OCI-LY7 (cell line): Measurements from ENCODE around the gene CCDC27. TPM values are rescaled to one million over a fixed set of nuclear protein-coding genes. Genes with fewer than 3 reads are reported as not detected.

Experiments used
- Bru-seq: library from RNA; stranded (reverse); fragments of 400-500 nt; gene quantifications from one replicate; lab custom pipeline; 2021; lab: Mats Ljungman, UMichigan
- BruChase-seq, 2 experiments: library from RNA; stranded (reverse); fragments of 400-500 nt; gene quantifications; one replicate each; lab custom pipeline; 2021; lab: Mats Ljungman, UMichigan
- BruUV-seq: library from RNA; stranded (reverse); fragments of 400-500 nt; replicated peaks from 2 replicates; lab custom pipeline; 2021; lab: Mats Ljungman, UMichigan
- CTCF ChIA-PET: fragments of 300-600 bp; sonication (Branson Sonifier 250); formaldehyde crosslinking; loops from one replicate; lab custom pipeline; 2022; ENCODE audit warnings: antibody characterized with exemption; ENCODE audit not compliant: unreplicated experiment; lab: Charles Lee
- POLR2A ChIA-PET: fragments of 300-600 bp; sonication (Branson Sonifier 250); formaldehyde crosslinking; loops from one replicate; lab custom pipeline; 2022; ENCODE audit warnings: antibody characterized with exemption; lab: Charles Lee
- DNase-seq: peaks from one replicate; pipeline ENCODE4 v3.0.0-alpha.2; 2015; ENCODE audit warnings: low spot score
- H2AFZ ChIP-seq: fragments of 200-600 bp; sonication (generic), shearing (Covaris generic); 2 replicates; pipeline ENCODE4 v1.6.1; 2014; ENCODE audit warnings: mild to moderate bottlenecking, antibody characterized with exemption, low read length, moderate library complexity
- H3K27ac ChIP-seq: fragments of 200-600 bp; sonication (generic); 2 replicates; pipeline ENCODE4 v1.5.1; 2014; ENCODE audit warnings: mixed run types, low read depth, mild to moderate bottlenecking, moderate library complexity, low read length, inconsistent platforms; ENCODE audit not compliant: poor library complexity, severe bottlenecking
- H3K36me3 ChIP-seq: fragments of 200-600 bp; sonication (generic); 2 replicates; pipeline ENCODE4 v1.6.1; 2014; ENCODE audit warnings: mild to moderate bottlenecking, antibody characterized with exemption, low read length, moderate library complexity, mixed read lengths; ENCODE audit not compliant: insufficient read depth
- H3K4me1 ChIP-seq: fragments of 200-600 bp; sonication (generic); 2 replicates; pipeline ENCODE4 v1.5.1; 2014; ENCODE audit warnings: mild to moderate bottlenecking, low read length; ENCODE audit not compliant: insufficient read depth, poor library complexity, severe bottlenecking
- H3K4me2 ChIP-seq: fragments of 200-600 bp; sonication (generic); 2 replicates; pipeline ENCODE4 v1.6.1; 2014; ENCODE audit warnings: mild to moderate bottlenecking, low read length
- H3K4me3 ChIP-seq: fragments of 200-600 bp; sonication (generic); 2 replicates; pipeline ENCODE4 v1.5.1; 2014; ENCODE audit warnings: mild to moderate bottlenecking, low read depth, low read length; ENCODE audit not compliant: poor library complexity, severe bottlenecking
- H3K79me2 ChIP-seq: fragments of 200-600 bp; sonication (generic); 2 replicates; pipeline ENCODE4 v1.6.1; 2016; ENCODE audit warnings: low read depth, mild to moderate bottlenecking, low read length, moderate library complexity, mixed read lengths; ENCODE audit not compliant: insufficient read depth
- H3K9me2 ChIP-seq: fragments of 200-600 bp; sonication (generic); 2 replicates; pipeline ENCODE4 v1.6.1; 2016; ENCODE audit warnings: mild to moderate bottlenecking, low read length, mixed read lengths; ENCODE audit not compliant: insufficient read depth
- H3K9me3 ChIP-seq: fragments of 200-600 bp; sonication (generic); 2 replicates; pipeline ENCODE4 v1.6.1; 2014; ENCODE audit warnings: mild to moderate bottlenecking, mixed run types, low read length, mixed read lengths
- H4K20me1 ChIP-seq: fragments of 200-600 bp; sonication (generic); 2 replicates; pipeline ENCODE4 v1.6.1; 2014; ENCODE audit warnings: mild to moderate bottlenecking, antibody characterized with exemption, low read length, moderate library complexity, mixed read lengths; ENCODE audit not compliant: insufficient read depth
- EZH2phosphoT487 ChIP-seq: fragments of 200-600 bp; sonication (generic); IDR thresholded peaks from 2 replicates; pipeline ENCODE4 v1.6.1; 2018; ENCODE audit warnings: low read depth, borderline replicate concordance, mild to moderate bottlenecking, mixed run types, antibody characterized with exemption, low read length, moderate library complexity, mixed read lengths
- intact Hi-C: fragments of 100-400 bp; cut with micrococcal nuclease; formaldehyde crosslinking; loops from one replicate; pipeline ENCODE4 v1.10.0; 2022; ENCODE audit not compliant: unreplicated experiment
- long read RNA-seq: library from polyadenylated mRNA; stranded (forward); transcript quantifications from one replicate; pipeline ENCODE4 v2.0.0, GENCODE V29; 2022
- total RNA-seq, 2 experiments: library from RNA; depleted of rRNA in 1 of 2; stranded (reverse); fragments of >200 nt in 1 of 2; shearing (Covaris generic) in 1 of 2; gene quantifications; 2 replicates each; pipeline ENCODE4 v1.2.3, GENCODE V29; 2014 to 2022
- TF ChIP-seq, protein P1 (sequence below): fragments of 200-600 bp; sonication (generic); conservative IDR thresholded peaks from 2 replicates; pipeline ENCODE4 v1.5.1; 2014; ENCODE audit warnings: mild to moderate bottlenecking, antibody characterized with exemption, low read length, moderate library complexity, mixed read lengths

Gene CCDC27
- total RNA-seq (2014; rRNA removed; shearing (Covaris generic)) = not detected in 2 replicates
- total RNA-seq (2022) = not detected in 2 replicates
- Bru-seq, nascent RNA = not detected
- BruChase-seq, experiment 1, labeled RNA remaining after a 6-hour chase = not detected
- not detected for BruChase-seq, experiment 2, labeled RNA remaining after a 2-hour chase
- long read RNA-seq = 0 reads

- Histone ChIP-seq H4K20me1 (no peaks in the 10 kb centered on the region), H3K36me3 (no peaks in the 10 kb centered on the region), H3K9me3 (no peaks in the 10 kb centered on the region), H3K27ac (no peak within 1 kb of the TSS), H3K4me1 (no peaks in the 10 kb centered on the region), H3K9me2 (no peaks in the 10 kb centered on the region), H3K79me2 (no peaks in the 10 kb centered on the region), H2AFZ (no peak within 1 kb of the TSS), H3K4me2 (no peak within 1 kb of the TSS), H3K4me3 (no peak within 1 kb of the TSS)
- ChIA-PET POLR2A (no interaction called here), CTCF (no interaction called here)
- TF ChIP-seq, protein P1, sequence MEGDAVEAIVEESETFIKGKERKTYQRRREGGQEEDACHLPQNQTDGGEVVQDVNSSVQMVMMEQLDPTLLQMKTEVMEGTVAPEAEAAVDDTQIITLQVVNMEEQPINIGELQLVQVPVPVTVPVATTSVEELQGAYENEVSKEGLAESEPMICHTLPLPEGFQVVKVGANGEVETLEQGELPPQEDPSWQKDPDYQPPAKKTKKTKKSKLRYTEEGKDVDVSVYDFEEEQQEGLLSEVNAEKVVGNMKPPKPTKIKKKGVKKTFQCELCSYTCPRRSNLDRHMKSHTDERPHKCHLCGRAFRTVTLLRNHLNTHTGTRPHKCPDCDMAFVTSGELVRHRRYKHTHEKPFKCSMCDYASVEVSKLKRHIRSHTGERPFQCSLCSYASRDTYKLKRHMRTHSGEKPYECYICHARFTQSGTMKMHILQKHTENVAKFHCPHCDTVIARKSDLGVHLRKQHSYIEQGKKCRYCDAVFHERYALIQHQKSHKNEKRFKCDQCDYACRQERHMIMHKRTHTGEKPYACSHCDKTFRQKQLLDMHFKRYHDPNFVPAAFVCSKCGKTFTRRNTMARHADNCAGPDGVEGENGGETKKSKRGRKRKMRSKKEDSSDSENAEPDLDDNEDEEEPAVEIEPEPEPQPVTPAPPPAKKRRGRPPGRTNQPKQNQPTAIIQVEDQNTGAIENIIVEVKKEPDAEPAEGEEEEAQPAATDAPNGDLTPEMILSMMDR = no peak
- TF ChIP-seq EZH2phosphoT487 = no peak
- intact Hi-C loops = no loop called here
- BruUV-seq = no TSS peak
- no peak for DNase-seq
Observed at GRCh38 chr1:3752400-3752945, at the start of gene CCDC27. Gene CCDC27, plus strand, starts transcription at chr1:3752450. Its CDS starts 32 bp downstream, at chr1:3752482.

- intact Hi-C loops = no loop called here
- CTCF ChIA-PET = interaction anchor here (0.6 kb wide), 1 partner anchor 15 kb away, joined by 7 read pairs; no protein-coding TSS in a partner anchor
Observed at GRCh38 chr1:3702528-3702927, 49.7 kb upstream of the CCDC27 start.

GRCh38 chr1:3702990-3703728 is 49.1 kb upstream of the CCDC27 start:
- H3K9me2 ChIP-seq = no peaks in the 10 kb centered on the region
- TF ChIP-seq, protein P1 = no peak
- no peak for TF ChIP-seq EZH2phosphoT487
- no peak for DNase-seq
- no TSS peak for BruUV-seq
- no peak overlapping the region for H3K4me3 ChIP-seq
- no peaks in the 10 kb centered on the region for H4K20me1 ChIP-seq
- no peaks in the 10 kb centered on the region for H3K36me3 ChIP-seq
- POLR2A ChIA-PET = no interaction called here
- no peaks in the 10 kb centered on the region for H3K79me2 ChIP-seq
- CTCF ChIA-PET = interaction anchor here (0.6 kb wide), 2 partner anchors 15 kb away, joined by 3 to 7 read pairs; no protein-coding TSS in a partner anchor
- intact Hi-C loops = no loop called here
- no peak overlapping the region for H3K4me2 ChIP-seq
- H2AFZ ChIP-seq = no peak overlapping the region
- H3K4me1 ChIP-seq = peaks cover 6% of the 10 kb centered on the region
- H3K27ac ChIP-seq = no peak overlapping the region
- H3K9me3 ChIP-seq = no peaks in the 10 kb centered on the region

More at GRCh38 chr1:3702528-3702927, 49.7 kb upstream of the CCDC27 start:
- no peak overlapping the region for H3K27ac ChIP-seq
- no TSS peak for BruUV-seq
- no peaks in the 10 kb centered on the region for H3K79me2 ChIP-seq
- no peaks in the 10 kb centered on the region for H3K36me3 ChIP-seq
- no peaks in the 10 kb centered on the region for H3K9me2 ChIP-seq
- no peak for TF ChIP-seq EZH2phosphoT487
- POLR2A ChIA-PET = no interaction called here
- H3K4me3 ChIP-seq = no peak overlapping the region
- H3K4me2 ChIP-seq = no peak overlapping the region
- H4K20me1 ChIP-seq = no peaks in the 10 kb centered on the region
- no peak overlapping the region for H2AFZ ChIP-seq
- no peaks in the 10 kb centered on the region for H3K9me3 ChIP-seq
- no peak for DNase-seq
- H3K4me1 ChIP-seq = peaks cover 6% of the 10 kb centered on the region
